A549 (cell line): Measurements from ENCODE around the gene HMGXB3. TPM values are rescaled to one million over a fixed set of nuclear protein-coding genes. Genes with fewer than 3 reads are reported as not detected.

ENCODE experiments used
- ATAC-seq, 2 experiments: fragments of 200-7000 bp in 1 of 2; fragments of >200 bp in 1 of 2; cut with Nextera tagmentation in 1 of 2; cut with Tn5 transposase in 1 of 2; 3 replicates each; pipeline versions ENCODE4 v1.8.0 to v1.9.1; 2018 to 2020; ENCODE audit warnings: mild to moderate bottlenecking in 1 of 2, moderate library complexity in 1 of 2
- CTCF ChIA-PET: fragments of 300-600 bp; sonication (Branson Sonifier 250); formaldehyde crosslinking; extraction: SDS; loops from one replicate; lab custom pipeline; 2021; ENCODE audit warnings: antibody characterized with exemption, inconsistent platforms; lab: Yijun Ruan, JAX
- POLR2A ChIA-PET: fragments of 350-600 bp; formaldehyde crosslinking; extraction: SDS; loops from one replicate; lab custom pipeline; 2021; ENCODE audit warnings: antibody characterized with exemption, inconsistent platforms; lab: Yijun Ruan, JAX
- DNase-seq, 2 experiments: peaks; one replicate each; pipeline versions ENCODE4 v3.0.0 to v3.0.0-alpha.2; 2011 to 2016; ENCODE audit warnings: low read depth in 1 of 2, low spot score in 1 of 2
- FAIRE-seq: peaks from 2 replicates; lab custom pipeline; 2011; peaks lifted over from hg19 to GRCh38; lab: Jason Lieb, UNC
- H3K27ac ChIP-seq, 2 experiments: fragments of >200 bp; sonication (Bioruptor Twin); formaldehyde crosslinking; 3 replicates each; pipeline ENCODE4 v1.5.1; 2016 to 2017
- H3K4me1 ChIP-seq: fragments of >200 bp; sonication (Bioruptor Twin); formaldehyde crosslinking; 3 replicates; pipeline ENCODE4 v1.6.1; 2016
- H3K4me2 ChIP-seq: fragments of >200 bp; sonication (Bioruptor Twin); formaldehyde crosslinking; 3 replicates; pipeline ENCODE4 v1.6.1; 2016
- H3K4me3 ChIP-seq: fragments of >200 bp; sonication (Bioruptor Twin); formaldehyde crosslinking; 3 replicates; pipeline ENCODE4 v1.5.1; 2016
- H3K9me3 ChIP-seq: fragments of >200 bp; sonication (Bioruptor Twin); formaldehyde crosslinking; 3 replicates; pipeline ENCODE4 v1.6.1; 2016
- CHD2 ChIP-seq: fragments of 150-350 bp; IDR thresholded peaks from 2 replicates; pipeline ENCODE4 v1.6.1; 2014; ENCODE audit warnings: low read length; ENCODE audit not compliant: partially characterized antibody
- CHD4 ChIP-seq: fragments of 200-600 bp; sonication (generic); IDR thresholded peaks from 2 replicates; pipeline ENCODE4 v1.6.1; 2016; ENCODE audit warnings: antibody characterized with exemption, mild to moderate bottlenecking, borderline replicate concordance
- CTCF ChIP-seq: fragments of >200 bp; sonication (Bioruptor Twin); formaldehyde crosslinking; IDR thresholded peaks from 3 replicates; pipeline ENCODE4 v1.5.1; 2016
- ELK1 ChIP-seq: fragments of 150-350 bp; IDR thresholded peaks from 2 replicates; pipeline ENCODE4 v1.6.1; 2014; ENCODE audit warnings: low read depth, mild to moderate bottlenecking, low read length
- FOSL2 ChIP-seq, 2 experiments: fragments of 450-650 bp in 1 of 2; fragments of >200 bp in 1 of 2; sonication (Bioruptor Twin) in 1 of 2; formaldehyde crosslinking; IDR thresholded peaks; 2 replicates each; pipeline versions ENCODE4 v1.5.0 to v1.6.1; 2016 to 2020; ENCODE audit warnings: mild to moderate bottlenecking in 1 of 2, moderate library complexity in 1 of 2
- GATA3 ChIP-seq: IDR thresholded peaks from 2 replicates; pipeline ENCODE4 v1.6.1; 2012; ENCODE audit warnings: borderline replicate concordance
- HES2 ChIP-seq: fragments of >200 bp; sonication (Bioruptor Twin); formaldehyde crosslinking; IDR thresholded peaks from 2 replicates; pipeline ENCODE4 v1.6.1; 2016
- HEYL ChIP-seq: fragments of 250-450 bp; sonication (Bioruptor Pico); IDR thresholded peaks from 2 replicates; pipeline ENCODE4 v1.8.0; 2021; ENCODE audit warnings: mild to moderate bottlenecking, moderate library complexity
- JUNB ChIP-seq: fragments of >200 bp; sonication (Bioruptor Twin); formaldehyde crosslinking; IDR thresholded peaks from 2 replicates; pipeline ENCODE4 v1.6.1; 2016
- KDM1A ChIP-seq: fragments of 200-600 bp; sonication (generic); IDR thresholded peaks from 2 replicates; pipeline ENCODE4 v1.6.1; 2016; ENCODE audit warnings: low read depth, mild to moderate bottlenecking
- MAFK ChIP-seq: fragments of 450-650 bp; IDR thresholded peaks from 2 replicates; pipeline ENCODE4 v1.6.1; 2014; ENCODE audit not compliant: partially characterized antibody
- MAX ChIP-seq: IDR thresholded peaks from 2 replicates; pipeline ENCODE4 v1.6.1; 2012
- MAZ ChIP-seq: fragments of 150-350 bp; IDR thresholded peaks from 2 replicates; pipeline ENCODE4 v1.6.1; 2014; ENCODE audit warnings: antibody characterized with exemption, low read depth, low read length, borderline replicate concordance
- NPAS2 ChIP-seq: fragments of 250-450 bp; sonication (Bioruptor Pico); IDR thresholded peaks from 2 replicates; pipeline ENCODE4 v1.8.0; 2022; ENCODE audit warnings: mild to moderate bottlenecking, moderate library complexity, borderline replicate concordance
- POLR2A ChIP-seq: IDR thresholded peaks from 2 replicates; pipeline ENCODE4 v1.6.1; 2012; ENCODE audit warnings: mild to moderate bottlenecking, low read length
- RAD21 ChIP-seq, 2 experiments: fragments of >200 bp in 1 of 2; sonication (Bioruptor Twin) in 1 of 2; formaldehyde crosslinking in 1 of 2; IDR thresholded peaks in 1 of 2; conservative IDR thresholded peaks in 1 of 2; 2 replicates in 1 of 2; 3 replicates in 1 of 2; pipeline ENCODE4 v1.6.1; 2012 to 2018; ENCODE audit warnings: inconsistent platforms in 1 of 2
- REST ChIP-seq: fragments of 200-600 bp; sonication (generic); IDR thresholded peaks from 2 replicates; pipeline ENCODE4 v1.6.1; 2016; ENCODE audit warnings: antibody characterized with exemption, mild to moderate bottlenecking, moderate library complexity
- RNF2 ChIP-seq: fragments of 200-600 bp; sonication (generic); IDR thresholded peaks from 2 replicates; pipeline ENCODE4 v1.6.1; 2016; ENCODE audit warnings: low read depth, mild to moderate bottlenecking, antibody characterized with exemption, moderate library complexity, borderline replicate concordance
- TFCP2L1 ChIP-seq: fragments of 250-450 bp; sonication (Bioruptor Pico); IDR thresholded peaks from 2 replicates; pipeline ENCODE4 v1.5.0; 2021; ENCODE audit warnings: mild to moderate bottlenecking
- TP53 ChIP-seq: fragments of 250-450 bp; sonication (Bioruptor Pico); IDR thresholded peaks from 2 replicates; pipeline ENCODE4 v1.5.0; 2021; ENCODE audit warnings: mild to moderate bottlenecking, moderate library complexity
- ZFP36 ChIP-seq: fragments of 450-650 bp; IDR thresholded peaks from 2 replicates; pipeline ENCODE4 v1.6.1; 2014; ENCODE audit warnings: borderline replicate concordance; ENCODE audit not compliant: partially characterized antibody
- ZNF302 ChIP-seq: fragments of 250-450 bp; sonication (Bioruptor Pico); IDR thresholded peaks from 2 replicates; pipeline ENCODE4 v1.9.0; 2021; ENCODE audit warnings: inconsistent platforms, mild to moderate bottlenecking, moderate library complexity
- WGBS: methylation state at CpG from one replicate; pipeline ENCODE4 v1.1.6; 2017; ENCODE audit errors: missing lambda C conversion rate; 5-methylcytosine and 5-hydroxymethylcytosine counted together
- polyA plus RNA-seq, 4 experiments: library from polyadenylated mRNA; depleted of rRNA in 3 of 4; stranded (reverse); fragments of >200 nt; fragmentation: RNase III in 1 of 4; extraction: RNeasy Plus Mini Kit Qiagen cat#74134 plus additional on column Dnase treatment in 1 of 4; gene quantifications; 2 replicates in 3 of 4; 3 replicates in 1 of 4; pipeline ENCODE4 v1.2.3, GENCODE V29; 2011 to 2017

Gene HMGXB3
- polyA plus RNA-seq, 2 of the 4 experiments (the other 2 are of a cell fraction), result 20.5 to 34.1 TPM

- Histone ChIP-seq H3K4me1 (peaks cover 24% of the 10 kb centered on the region), H3K4me3 (no peak overlapping the region), H3K9me3 (no peaks in the 10 kb centered on the region), H3K4me2 (peak overlapping the region; percentile 27; the same call in 2 of the 3 replicates), H3K27ac (0 out of 6 replicates have a peak overlapping the region, but pooled peaks of 1 of the 2 experiments have one; percentile 27)
- ATAC-seq (no peak), FAIRE-seq (no peak), DNase-seq (no peak)
- ChIA-PET CTCF (interaction anchor here (0.6 to 2.2 kb wide), 6 partner anchors 11 to 197 kb away, joined by 3 to 7 read pairs (median 4); no protein-coding TSS in a partner anchor), POLR2A (interaction anchor here (0.7 to 1.2 kb wide), 2 partner anchors 21 kb away, joined by 3 read pairs; partner anchors contain the start of genes HMGXB3 and TIGD6)
- TF ChIP-seq CTCF, result no peak
- TF ChIP-seq POLR2A, result no peak
- TF ChIP-seq KDM1A, result no peak
- no peak for TF ChIP-seq CHD4
- TF ChIP-seq MAZ, result no peak
- no peak for TF ChIP-seq JUNB
- no peak for TF ChIP-seq NPAS2 (CRISPR knock-in tag)
- TF ChIP-seq TFCP2L1 (CRISPR knock-in tag), result no peak
- no peak for TF ChIP-seq ZFP36
- TF ChIP-seq RAD21 (conservative IDR thresholded peaks at IDR 0.05 in 1 of 2, IDR thresholded peaks at IDR 0.05 in 1 of 2), result no peak
- no peak for TF ChIP-seq TP53 (CRISPR knock-in tag)
- no peak for TF ChIP-seq GATA3
- TF ChIP-seq ZNF302 (CRISPR knock-in tag), result no peak
- TF ChIP-seq RNF2, result no peak
- TF ChIP-seq MAFK, result no peak
- TF ChIP-seq MAX, result no peak
- no peak for TF ChIP-seq HES2
- 93% methylated on average over 13 of the region's 13 CpGs for WGBS
Observed at GRCh38 chr5:150021491-150022157, 21.1 kb downstream of the HMGXB3 start.

GRCh38 chr5:150022158-150022531 lies 21.6 kb downstream of the HMGXB3 start:
- H3K4me1 ChIP-seq, result peaks cover 24% of the 10 kb centered on the region
- POLR2A ChIA-PET, result interaction anchor here (0.7 kb wide), 1 partner anchor 22 kb away, joined by 3 read pairs; the partner anchor contains the start of gene TIGD6
- DNase-seq, result peak in 1 of 2 experiments; percentile 25
- H3K9me3 ChIP-seq, result no peaks in the 10 kb centered on the region
- ATAC-seq, result peak in 1 of 2 experiments; percentile 62; a peak in 3 of 6 replicates
- FAIRE-seq, result no peak
- peak overlapping the region; percentile 27; the same call in 2 of the 3 replicates for H3K4me2 ChIP-seq
- WGBS, result 79% methylated on average over 1 of the region's 1 CpG
- no peak for TF ChIP-seq KDM1A
- no peak for TF ChIP-seq FOSL2 (IDR thresholded peaks at IDR 0.05)
- TF ChIP-seq FOSL2 (CRISPR knock-in tag; IDR thresholded peaks at IDR 0.05), result peak; percentile 65
- H3K27ac ChIP-seq, result 0 out of 6 replicates have a peak overlapping the region, but pooled peaks of 1 of the 2 experiments have one; percentile 27
- H3K4me3 ChIP-seq, result no peak overlapping the region
- CTCF ChIA-PET, result interaction anchor here (0.6 to 2.2 kb wide), 4 partner anchors 11 to 196 kb away, joined by 3 to 7 read pairs (median 4); no protein-coding TSS in a partner anchor

GRCh38 chr5:150022681-150023080 lies 22.1 kb downstream of the HMGXB3 start:
- FAIRE-seq, result no peak
- DNase-seq, result no peak
- no peak overlapping the region for H3K27ac ChIP-seq
- H3K4me3 ChIP-seq, result no peak overlapping the region
- peak overlapping the region; percentile 27; the same call in 1 of the 3 replicates for H3K4me2 ChIP-seq
- 82% methylated on average over 2 of the region's 2 CpGs for WGBS
- H3K9me3 ChIP-seq, result no peaks in the 10 kb centered on the region
- POLR2A ChIA-PET, result no interaction called here
- no peak for TF ChIP-seq ELK1
- no peak for TF ChIP-seq GATA3
- TF ChIP-seq RAD21 (conservative IDR thresholded peaks at IDR 0.05 in 1 of 2, IDR thresholded peaks at IDR 0.05 in 1 of 2), result no peak
- no peak for TF ChIP-seq CHD2
- no peak for TF ChIP-seq HEYL (CRISPR knock-in tag)
- no peak for TF ChIP-seq MAX
- TF ChIP-seq REST, result no peak
- no peak for ATAC-seq
- CTCF ChIA-PET, result interaction anchor here (0.6 to 2.2 kb wide), 3 partner anchors 29 to 196 kb away, joined by 3 to 7 read pairs (median 3); no protein-coding TSS in a partner anchor
- peaks cover 19% of the 10 kb centered on the region for H3K4me1 ChIP-seq
